Measurements from ENCODE around the gene TMED6.
"Not testable (repeated sequence)": the region's sequence is repeated elsewhere in the genome, so short reads cannot be mapped to it uniquely, and the experiment has no call there.

The TMED6 gene

GRCh38 chr16:69360070-69360469 lies 8.5 kb upstream of the TMED6 start:
- DNase-seq (ENCODE audit: low spot score), result not testable (repeated sequence)

DNA sequence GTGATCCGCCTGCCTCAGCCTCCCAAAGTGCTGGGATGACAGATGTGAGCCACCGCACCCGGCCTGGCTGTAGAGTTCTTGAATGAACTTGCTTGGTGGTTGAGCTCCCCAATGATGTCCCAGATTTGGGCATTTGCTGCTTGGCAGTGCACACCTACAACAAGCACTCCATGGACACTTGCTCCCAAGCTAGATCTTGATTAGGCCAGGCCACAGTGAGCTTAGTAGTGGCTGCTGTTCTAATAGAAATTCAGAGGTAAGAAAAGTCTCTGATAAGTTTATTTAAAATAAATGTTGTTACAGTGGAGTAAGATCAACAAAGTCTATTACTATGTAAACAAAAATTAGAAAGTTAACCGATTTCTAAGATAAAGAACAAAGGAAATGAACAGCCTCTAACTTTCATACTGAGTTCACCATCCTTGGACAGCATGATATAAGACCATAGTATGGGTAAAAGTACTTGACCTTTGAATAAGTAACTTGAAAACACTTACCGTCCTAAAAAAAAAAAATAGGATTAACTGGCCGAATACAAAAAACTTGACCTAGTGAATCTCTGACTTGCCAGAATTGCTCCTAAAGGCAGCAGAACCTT lies 951 bp downstream of the TMED6 start:
- DNase-seq (ENCODE audit: low spot score), result no peak

GRCh38 chr16:69349536-69349935 lies 2.0 kb downstream of the TMED6 start:
- no peak for DNase-seq (ENCODE audit: low spot score)

DNA sequence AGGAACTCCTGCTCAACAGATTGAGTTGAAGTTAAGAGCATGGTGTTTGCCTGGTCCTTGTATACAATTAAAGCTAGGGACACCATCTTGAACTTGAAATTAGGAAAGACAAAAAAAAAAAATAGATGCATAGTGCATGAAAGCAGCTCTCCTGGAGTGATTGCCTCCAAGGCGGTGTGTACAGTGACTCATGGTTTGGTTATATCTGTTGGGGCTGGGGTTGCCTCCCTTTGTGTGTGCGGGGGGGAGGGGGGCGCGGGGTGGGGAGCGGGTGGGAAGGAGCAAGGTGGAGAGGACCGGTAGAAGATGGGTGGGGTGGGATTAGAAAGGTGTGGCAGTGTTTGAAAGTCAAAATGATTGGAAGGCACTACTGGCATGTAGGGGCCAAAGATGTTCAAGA lies 3.4 kb downstream of the TMED6 start:
- no peak for DNase-seq (ENCODE audit: low spot score)

GRCh38 chr16:69346683-69347082 lies 4.9 kb downstream of the TMED6 start:
- no peak for DNase-seq (ENCODE audit: low spot score)

DNA sequence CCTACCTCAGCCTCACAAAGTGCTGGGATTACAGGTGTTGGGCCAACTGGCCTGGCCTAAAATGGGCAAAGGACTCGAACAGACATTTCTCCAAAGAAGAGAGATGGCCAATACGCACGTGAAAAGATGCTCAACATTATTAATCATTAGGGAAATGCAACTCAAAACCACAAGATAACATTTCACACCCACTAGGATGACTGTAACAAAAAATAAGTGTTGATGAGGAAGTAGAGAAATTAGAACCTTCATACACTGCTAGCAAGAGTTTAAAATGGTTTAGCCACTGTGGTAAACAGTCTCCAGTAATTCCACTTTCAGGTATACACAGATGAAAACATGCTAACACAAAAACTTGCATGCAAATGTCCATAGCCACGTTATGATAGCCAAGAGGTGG lies 5.7 kb downstream of the TMED6 start:
- DNase-seq (ENCODE audit: low spot score), result no peak

- no peak for DNase-seq (ENCODE audit: low spot score)
Observed at GRCh38 chr16:69344171-69344570, 7.4 kb downstream of the TMED6 start.

GRCh38 chr16:69340095-69340644 lies 11.4 kb downstream of the TMED6 start:
- DNase-seq (ENCODE audit: low spot score), result peak; percentile 13

DNA sequence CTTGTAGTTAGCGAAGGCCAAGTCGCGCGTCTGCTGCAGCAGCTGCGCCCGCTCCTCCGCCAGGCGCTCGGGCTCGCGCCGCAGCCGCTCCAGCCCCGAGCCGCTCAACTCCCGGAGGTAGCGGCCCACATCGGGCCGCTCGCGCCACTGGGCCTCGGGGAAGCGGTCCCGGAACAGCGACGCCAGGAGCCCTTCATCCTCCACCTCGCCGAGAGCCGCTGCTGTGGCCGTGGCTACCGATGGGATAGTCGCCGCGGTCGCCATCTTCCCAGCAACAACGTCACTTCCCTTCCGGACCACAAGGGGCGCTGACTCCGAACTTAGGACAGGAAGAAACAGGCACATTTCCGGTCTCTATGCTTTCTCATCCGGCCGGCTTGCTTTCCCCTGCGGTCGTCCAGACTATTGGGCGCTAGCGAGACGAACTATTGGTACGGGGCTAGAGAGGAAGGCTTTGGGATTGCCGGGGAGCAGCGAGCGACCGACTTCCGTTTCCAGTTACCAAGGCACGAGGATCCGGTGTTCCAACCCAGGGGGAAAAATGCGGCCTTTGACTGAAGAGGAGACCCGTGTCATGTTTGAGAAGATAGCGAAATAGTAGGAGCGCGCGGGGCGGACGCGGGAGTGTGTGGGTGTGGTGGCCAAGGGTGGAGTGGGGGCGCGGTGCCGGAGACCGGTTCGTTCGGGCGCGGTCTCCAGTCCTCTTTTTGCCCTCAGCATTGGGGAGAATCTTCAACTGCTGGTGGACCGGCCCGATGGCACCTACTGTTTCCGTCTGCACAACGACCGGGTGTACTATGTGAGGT lies 12.1 kb downstream of the TMED6 start, which contains the start of the genes COG8 and NIP7:
Gene COG8 (minus strand): TSS at position 276 of the 806 bp plus-strand sequence. CDS start 12 bp downstream, at position 264.
Gene NIP7 (plus strand): TSS at position 484 of the 806 bp plus-strand sequence. CDS start 58 bp downstream, at position 542.
- DNase-seq (ENCODE audit: low spot score), result peak; percentile 88

GRCh38 chr16:69338557-69339288 lies 12.9 kb downstream of the TMED6 start:
- DNase-seq (ENCODE audit: low spot score), result no peak

GRCh38 chr16:69334696-69335095 lies 16.9 kb downstream of the TMED6 start:
- DNase-seq (ENCODE audit: low spot score), result no peak

DNA sequence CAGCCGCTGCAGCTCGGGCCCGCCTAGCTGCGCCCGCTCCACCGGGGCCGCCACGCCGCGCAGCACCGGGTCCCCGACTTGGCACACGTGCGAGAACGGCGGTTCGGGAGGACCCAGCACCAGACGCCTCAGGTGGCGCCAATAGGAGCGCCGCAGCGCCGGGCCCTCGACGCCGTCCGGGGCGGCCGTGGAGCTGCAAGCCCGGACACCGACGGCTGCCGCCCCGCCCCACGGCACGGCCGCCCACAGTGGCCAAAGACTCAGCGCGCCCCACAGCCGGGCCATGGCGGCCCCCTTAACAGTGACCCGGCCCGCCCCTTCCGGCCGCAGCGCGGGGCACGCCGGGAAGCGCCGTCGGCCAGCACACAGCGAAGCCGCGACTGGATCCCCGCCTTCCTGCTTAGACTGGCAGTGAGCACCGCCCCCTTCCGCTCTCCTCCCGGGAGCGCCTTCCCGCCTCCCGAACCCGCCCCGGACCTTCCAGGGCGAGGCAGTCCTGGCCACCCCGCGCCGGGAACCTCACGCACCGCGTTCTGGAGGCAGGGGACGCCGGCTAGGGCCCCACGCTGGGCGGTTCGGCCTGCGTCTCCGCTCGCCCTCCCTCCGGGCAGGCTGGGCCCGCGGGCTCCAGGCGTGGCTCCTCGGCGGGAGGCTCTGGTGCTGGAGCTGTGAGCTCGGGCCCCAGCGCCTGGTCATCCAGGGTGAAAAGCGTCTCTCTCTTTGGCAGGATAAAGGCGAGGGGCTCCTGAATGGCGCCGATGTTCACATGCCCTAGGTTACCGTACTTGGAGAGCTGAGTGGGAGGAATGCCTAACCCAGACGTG lies 21.1 kb downstream of the TMED6 start, which contains the start of gene PDF:
Gene PDF (minus strand): TSS at position 303 of the 824 bp plus-strand sequence. CDS start 18 bp downstream, at position 285.
- peak; percentile 91 for DNase-seq (ENCODE audit: low spot score)

DNA sequence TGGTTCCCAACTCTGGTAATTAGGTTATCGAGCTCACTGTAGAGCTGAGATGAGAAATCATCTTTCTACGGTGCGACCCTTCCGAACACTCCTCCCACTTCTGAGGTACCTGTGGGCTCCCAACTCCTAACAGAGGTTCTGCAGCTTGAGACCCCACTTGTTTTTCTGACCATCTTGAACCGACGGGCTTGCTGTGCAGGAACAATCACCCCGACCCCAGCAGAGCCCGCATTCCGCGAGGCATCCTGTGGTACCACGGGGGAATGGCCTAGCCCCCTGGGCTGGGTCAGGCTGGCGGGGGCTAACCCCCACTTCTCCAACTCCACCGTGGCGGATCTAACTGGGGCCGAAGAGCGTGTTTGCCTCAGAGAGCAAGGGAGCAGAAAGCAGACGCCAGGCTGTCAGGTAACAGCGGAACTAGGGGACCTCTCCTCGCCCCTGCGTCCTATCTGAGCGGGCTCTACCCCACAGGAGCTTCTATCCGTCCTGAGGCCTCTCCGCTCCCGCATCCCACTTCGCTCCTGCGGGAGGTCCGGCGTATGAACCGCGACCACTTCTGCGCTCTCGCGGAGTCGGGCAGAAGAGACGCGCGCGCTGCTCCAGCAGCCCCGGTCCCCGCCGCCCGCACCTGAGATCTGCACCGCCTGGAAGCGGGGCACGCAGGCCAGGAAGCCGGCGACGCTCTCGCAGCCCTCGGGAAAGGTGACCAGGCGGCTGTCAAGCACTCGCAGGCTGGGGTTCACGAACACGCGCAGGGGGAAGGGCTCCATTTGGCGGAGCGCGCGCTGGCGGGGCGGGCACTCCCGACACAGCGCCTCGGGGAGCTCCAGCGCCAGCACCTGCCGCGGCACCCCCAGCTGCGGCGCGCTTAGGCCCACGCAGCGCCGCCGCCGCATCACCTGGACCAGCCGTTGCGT lies 22.0 kb downstream of the TMED6 start:
- peak; percentile 48 for DNase-seq (ENCODE audit: low spot score)

DNA sequence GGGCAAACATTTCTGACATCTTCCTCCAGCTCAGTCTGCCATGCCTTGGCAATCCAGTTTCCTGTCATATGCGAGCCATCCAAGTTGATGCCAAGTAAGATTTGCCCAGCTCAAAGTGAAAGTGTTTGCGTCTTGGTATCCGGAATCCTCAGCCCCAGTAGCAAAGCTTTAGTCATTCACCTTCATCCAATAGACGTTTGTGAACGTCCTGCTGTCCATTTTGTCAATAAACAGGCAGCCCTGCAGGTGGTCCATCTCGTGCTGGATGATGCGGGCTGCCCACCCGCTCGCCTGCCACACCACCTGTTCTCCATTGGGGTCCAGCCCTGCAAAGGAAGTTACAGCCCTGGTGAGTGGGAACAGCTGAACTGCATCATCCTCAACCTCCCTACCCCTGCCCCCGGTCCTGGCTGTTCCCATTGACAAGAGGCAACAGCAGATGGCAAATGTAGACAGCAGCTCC lies 22.7 kb downstream of the TMED6 start:
- DNase-seq (ENCODE audit: low spot score), result no peak

DNA sequence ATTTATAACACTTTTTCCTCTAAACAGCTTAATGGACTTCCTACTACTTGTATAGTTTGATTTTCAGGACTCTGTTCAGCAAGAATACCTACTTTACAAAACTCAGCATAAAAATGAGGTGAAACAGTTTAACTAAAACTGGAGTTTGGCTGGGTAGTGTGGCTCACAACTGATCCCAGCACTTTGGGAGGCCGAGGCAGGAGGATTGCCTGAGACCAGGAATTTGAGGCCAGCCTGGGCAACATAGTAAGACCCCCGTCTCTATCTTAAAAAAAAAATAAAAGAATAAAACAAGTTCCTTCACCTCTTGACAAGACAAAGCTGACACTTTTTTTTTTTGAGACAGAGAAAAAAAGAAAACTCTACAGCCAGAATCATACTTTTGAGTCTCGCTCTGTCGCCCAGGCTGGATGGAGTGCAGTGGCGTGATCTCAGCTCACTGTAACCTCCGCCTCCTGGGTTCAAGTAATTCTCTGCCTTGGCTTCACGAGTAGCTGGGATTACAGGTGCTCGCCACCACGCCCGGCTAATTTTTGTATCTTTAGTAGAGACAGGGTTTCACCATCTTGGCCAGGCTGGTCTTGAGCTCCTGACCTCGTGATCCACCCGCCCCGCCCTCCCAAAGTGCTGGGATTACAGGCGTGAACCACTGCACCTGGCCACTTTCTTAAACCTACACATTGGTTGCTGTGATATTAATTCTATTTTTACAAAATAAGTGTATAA lies 23.8 kb downstream of the TMED6 start:
- DNase-seq (ENCODE audit: low spot score), result no peak

- DNase-seq (ENCODE audit: low spot score), result no peak
Observed at GRCh38 chr16:69326172-69326873, 25.3 kb downstream of the TMED6 start.

DNA sequence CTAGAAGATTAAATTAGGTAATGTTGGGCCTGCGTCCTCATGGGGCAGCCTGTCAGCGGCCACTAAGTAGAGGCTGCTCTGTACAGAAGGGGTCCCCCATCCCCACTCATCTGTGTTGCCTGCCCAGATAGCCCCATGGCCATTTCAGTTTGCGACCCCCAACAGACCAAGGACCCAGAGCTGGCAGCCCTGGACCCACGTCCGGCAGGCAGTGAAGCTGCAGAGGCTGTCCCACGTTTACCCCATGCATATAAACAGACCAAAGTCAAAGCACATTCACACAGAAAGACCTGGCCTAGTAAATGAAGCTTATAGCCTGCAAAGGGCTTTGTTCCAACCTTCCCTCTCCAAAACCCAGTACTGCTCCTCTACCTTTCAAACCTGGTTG lies 25.8 kb downstream of the TMED6 start:
- DNase-seq (ENCODE audit: low spot score), result no peak

- DNase-seq (ENCODE audit: low spot score), result no peak
Observed at GRCh38 chr16:69324585-69325253, 26.9 kb downstream of the TMED6 start.
